Parathyroid adenoma (tissue), 2 donors: Measurements from ENCODE around the gene ANKRD33B.

ENCODE experiments used
- H2AFZ ChIP-seq: fragments of 300-600 bp; sonication (generic); one replicate; pipeline ENCODE4 v1.7.0; 2017; ENCODE audit warnings: antibody characterized with exemption, mild to moderate bottlenecking
- H3K27ac ChIP-seq: fragments of 300-600 bp; sonication (generic); one replicate; pipeline ENCODE4 v1.7.0; 2017
- H3K27me3 ChIP-seq: fragments of 300-600 bp; sonication (generic); one replicate; pipeline ENCODE4 v1.7.0; 2017; ENCODE audit warnings: low read length; ENCODE audit not compliant: control insufficient read depth, insufficient read depth
- H3K36me3 ChIP-seq: fragments of 300-600 bp; sonication (generic); one replicate; pipeline ENCODE4 v1.7.0; 2017; ENCODE audit warnings: low read length; ENCODE audit not compliant: control insufficient read depth, insufficient read depth
- H3K4me1 ChIP-seq: fragments of 300-600 bp; sonication (generic); one replicate; pipeline ENCODE4 v1.7.0; 2017; ENCODE audit warnings: control low read depth
- H3K4me2 ChIP-seq: fragments of 300-600 bp; sonication (generic); one replicate; pipeline ENCODE4 v1.7.0; 2017; ENCODE audit warnings: low read length
- H3K4me3 ChIP-seq: fragments of 300-600 bp; sonication (generic); one replicate; pipeline ENCODE4 v1.7.0; 2017; ENCODE audit warnings: low read depth, low read length
- H3K79me2 ChIP-seq: fragments of 300-600 bp; sonication (generic); one replicate; pipeline ENCODE4 v1.7.0; 2017; ENCODE audit warnings: control low read depth
- H3K9ac ChIP-seq: fragments of 300-600 bp; sonication (generic); one replicate; pipeline ENCODE4 v1.7.0; 2017; ENCODE audit warnings: mild to moderate bottlenecking
- H3K9me3 ChIP-seq: fragments of 300-600 bp; sonication (generic); one replicate; pipeline ENCODE4 v1.7.0; 2017; ENCODE audit warnings: low read length; ENCODE audit not compliant: control insufficient read depth
- TF ChIP-seq, protein P1 (sequence below): fragments of 300-600 bp; sonication (generic); IDR thresholded peaks from one replicate; pipeline ENCODE4 v1.7.0; 2017; ENCODE audit warnings: antibody characterized with exemption, mild to moderate bottlenecking
- donor health status: primary hyperparathyroidism.

ANKRD33B gene

DNA sequence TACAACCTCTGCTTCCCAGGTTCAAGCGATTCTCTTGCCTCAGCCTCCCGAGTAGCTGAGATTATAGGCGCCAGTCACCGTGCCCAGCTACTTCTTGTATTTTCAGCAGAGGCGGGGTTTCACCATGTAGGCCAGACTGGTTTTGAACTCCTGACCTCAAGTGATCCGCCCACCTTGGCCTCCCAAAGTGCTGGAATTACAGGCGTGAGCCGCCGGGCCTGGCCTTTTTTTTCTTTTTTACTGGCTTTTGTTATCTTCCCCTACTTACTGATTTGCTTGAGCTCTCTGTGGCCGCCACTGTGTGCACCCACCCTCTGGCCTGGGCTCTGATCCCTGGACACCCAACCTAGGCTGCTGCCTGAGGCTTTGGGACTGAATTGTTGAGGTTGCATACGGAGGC is 60.3 kb downstream of the ANKRD33B start:
- Histone ChIP-seq H3K79me2 (no peaks in the 10 kb centered on the region), H3K9ac (no peak overlapping the region), H3K36me3 (no peaks in the 10 kb centered on the region), H3K9me3 (no peaks in the 10 kb centered on the region), H3K4me1 (no peaks in the 10 kb centered on the region), H2AFZ (no peak overlapping the region), H3K4me2 (no peak overlapping the region), H3K27ac (no peak overlapping the region), H3K27me3 (no peaks in the 10 kb centered on the region), H3K4me3 (no peak overlapping the region)
- TF ChIP-seq, protein P1, sequence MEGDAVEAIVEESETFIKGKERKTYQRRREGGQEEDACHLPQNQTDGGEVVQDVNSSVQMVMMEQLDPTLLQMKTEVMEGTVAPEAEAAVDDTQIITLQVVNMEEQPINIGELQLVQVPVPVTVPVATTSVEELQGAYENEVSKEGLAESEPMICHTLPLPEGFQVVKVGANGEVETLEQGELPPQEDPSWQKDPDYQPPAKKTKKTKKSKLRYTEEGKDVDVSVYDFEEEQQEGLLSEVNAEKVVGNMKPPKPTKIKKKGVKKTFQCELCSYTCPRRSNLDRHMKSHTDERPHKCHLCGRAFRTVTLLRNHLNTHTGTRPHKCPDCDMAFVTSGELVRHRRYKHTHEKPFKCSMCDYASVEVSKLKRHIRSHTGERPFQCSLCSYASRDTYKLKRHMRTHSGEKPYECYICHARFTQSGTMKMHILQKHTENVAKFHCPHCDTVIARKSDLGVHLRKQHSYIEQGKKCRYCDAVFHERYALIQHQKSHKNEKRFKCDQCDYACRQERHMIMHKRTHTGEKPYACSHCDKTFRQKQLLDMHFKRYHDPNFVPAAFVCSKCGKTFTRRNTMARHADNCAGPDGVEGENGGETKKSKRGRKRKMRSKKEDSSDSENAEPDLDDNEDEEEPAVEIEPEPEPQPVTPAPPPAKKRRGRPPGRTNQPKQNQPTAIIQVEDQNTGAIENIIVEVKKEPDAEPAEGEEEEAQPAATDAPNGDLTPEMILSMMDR: no peak

DNA sequence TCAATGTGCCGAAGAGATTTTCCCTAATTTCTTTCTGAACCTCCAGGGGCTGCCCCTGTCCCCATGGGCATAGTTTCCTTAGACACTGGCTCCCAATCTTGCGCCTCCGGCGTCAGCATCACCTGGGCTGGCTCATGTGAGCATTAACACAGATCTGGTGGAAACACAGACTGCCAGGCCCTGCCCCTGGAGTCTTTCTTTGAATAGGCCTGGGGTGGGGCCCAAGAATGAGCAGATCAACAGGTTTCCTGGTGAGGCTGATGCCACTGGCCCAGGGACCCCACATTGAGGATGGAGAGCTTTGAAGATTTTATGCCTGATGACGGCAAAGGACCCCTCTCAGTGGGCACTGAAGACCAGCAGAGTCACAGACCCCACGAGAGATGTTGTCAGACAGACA is 60.8 kb downstream of the ANKRD33B start:
- H3K9ac ChIP-seq: no peak overlapping the region
- H3K9me3 ChIP-seq: no peaks in the 10 kb centered on the region
- TF ChIP-seq, protein P1: no peak
- H3K27me3 ChIP-seq: no peaks in the 10 kb centered on the region
- H3K4me2 ChIP-seq: no peak overlapping the region
- H3K27ac ChIP-seq: no peak overlapping the region
- H3K36me3 ChIP-seq: no peaks in the 10 kb centered on the region
- no peaks in the 10 kb centered on the region for H3K79me2 ChIP-seq
- no peaks in the 10 kb centered on the region for H3K4me1 ChIP-seq
- no peak overlapping the region for H2AFZ ChIP-seq
- H3K4me3 ChIP-seq: no peak overlapping the region

DNA sequence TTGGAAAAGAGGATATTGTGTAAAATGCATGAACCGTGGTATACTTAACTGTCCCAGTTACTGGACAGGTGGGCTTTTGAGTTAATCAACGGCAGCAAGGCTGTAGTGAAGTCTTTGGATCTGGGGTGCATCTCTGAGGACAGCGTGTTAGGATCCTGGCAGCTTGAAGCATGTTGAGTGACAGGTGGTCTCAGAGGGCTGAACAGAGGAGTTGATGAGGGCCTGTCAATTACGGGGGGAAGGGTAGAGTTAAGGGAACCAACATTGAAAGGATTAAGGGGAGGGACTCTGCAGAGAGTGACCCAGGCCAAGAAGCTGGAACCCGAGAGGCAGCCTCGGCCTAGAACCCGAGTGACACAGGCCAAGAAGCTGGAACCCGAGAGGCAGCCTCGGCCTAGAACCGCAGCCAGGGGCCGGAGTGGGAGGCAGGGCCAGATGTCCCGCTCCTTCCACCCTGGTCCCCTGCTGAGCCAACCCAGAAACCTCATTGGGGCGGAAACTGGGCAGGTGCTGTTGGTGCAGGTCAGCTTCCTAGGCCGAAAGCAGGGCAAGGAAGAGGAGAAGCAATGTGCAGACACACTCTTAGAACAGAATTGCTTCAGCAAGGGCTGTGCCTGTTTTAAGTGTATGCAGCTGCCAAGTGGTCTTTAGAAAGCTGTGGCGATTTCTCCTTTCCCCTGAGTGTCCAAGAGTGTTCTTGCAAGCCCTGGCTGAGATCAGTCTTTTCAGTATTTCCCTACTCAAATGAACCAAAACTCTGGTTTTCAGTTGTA is 62.0 kb downstream of the ANKRD33B start:
- H3K4me2 ChIP-seq: no peak overlapping the region
- no peaks in the 10 kb centered on the region for H3K36me3 ChIP-seq
- TF ChIP-seq, protein P1: no peak

DNA sequence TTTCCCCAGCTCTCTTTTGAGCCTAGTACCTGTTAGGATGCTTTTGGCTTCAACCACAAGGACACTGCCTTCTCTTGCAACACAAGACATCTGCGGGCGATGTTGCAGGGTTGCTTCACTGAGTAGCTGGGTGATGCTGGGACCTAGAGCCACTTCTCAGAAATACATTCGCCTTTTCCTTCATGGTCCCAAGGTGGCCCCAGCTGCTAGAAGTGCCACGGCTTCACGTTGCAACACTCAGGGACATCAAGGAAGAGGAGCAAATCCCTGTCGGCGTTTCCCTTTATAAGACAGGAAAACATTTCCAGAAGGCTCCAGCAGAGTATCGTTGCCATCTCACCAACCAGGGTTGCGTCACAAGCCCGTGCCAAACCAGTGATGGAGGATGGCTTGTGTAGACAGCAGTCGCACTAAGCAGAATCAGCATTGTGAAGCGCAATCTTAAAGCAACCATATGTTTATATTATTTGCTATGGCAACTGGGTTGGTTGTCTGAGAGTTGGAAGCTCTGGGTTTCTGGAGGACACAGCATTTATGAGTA is 62.7 kb downstream of the ANKRD33B start:
- Histone ChIP-seq H3K4me3 (no peak overlapping the region), H3K79me2 (no peaks in the 10 kb centered on the region), H3K9ac (no peak overlapping the region), H3K27me3 (no peaks in the 10 kb centered on the region), H3K36me3 (no peaks in the 10 kb centered on the region), H3K9me3 (no peaks in the 10 kb centered on the region), H3K27ac (no peak overlapping the region), H2AFZ (no peak overlapping the region), H3K4me1 (no peaks in the 10 kb centered on the region), H3K4me2 (no peak overlapping the region)
- TF ChIP-seq, protein P1: no peak

More for the DNA sequence above, 62.0 kb downstream of the ANKRD33B start:
- Histone ChIP-seq H3K27ac (no peak overlapping the region), H3K4me1 (no peaks in the 10 kb centered on the region), H3K9me3 (no peaks in the 10 kb centered on the region), H3K9ac (no peak overlapping the region), H3K27me3 (no peaks in the 10 kb centered on the region), H2AFZ (no peak overlapping the region), H3K4me3 (no peak overlapping the region), H3K79me2 (no peaks in the 10 kb centered on the region)
